ENCODE data around the gene NFIX.

The NFIX gene

GRCh38 chr19:13078897-13079541 is 83.7 kb downstream of the NFIX start:
- FAIRE-seq (no peak), DNase-seq (ENCODE audit: insufficient read length, low spot score) (no peak)
- no peak for TF ChIP-seq POLR2A (IDR thresholded peaks at IDR 0.05; ENCODE audit: low read depth, low read length)

- DNase-seq (ENCODE audit: insufficient read length, low spot score) (no peak), FAIRE-seq (no peak)
Measured at GRCh38 chr19:13079542-13079986, 84.3 kb downstream of the NFIX start.

GRCh38 chr19:13082192-13083007 is 87.1 kb downstream of the NFIX start:
- no peak for TF ChIP-seq POLR2A (IDR thresholded peaks at IDR 0.05; ENCODE audit: low read depth, low read length)
- DNase-seq (ENCODE audit: insufficient read length, low spot score) (no peak), FAIRE-seq (no peak)

More at GRCh38 chr19:13079542-13079986, 84.3 kb downstream of the NFIX start:
- no peak for TF ChIP-seq POLR2A (IDR thresholded peaks at IDR 0.05; ENCODE audit: low read depth, low read length)

GRCh38 chr19:13083008-13083404 is 87.7 kb downstream of the NFIX start:
- FAIRE-seq (no peak), DNase-seq (ENCODE audit: insufficient read length, low spot score) (no peak)
- TF ChIP-seq POLR2A (IDR thresholded peaks at IDR 0.05; ENCODE audit: low read depth, low read length), result no peak

GRCh38 chr19:13083627-13084026 is 88.4 kb downstream of the NFIX start:
- no peak for FAIRE-seq
- no peak for TF ChIP-seq POLR2A (IDR thresholded peaks at IDR 0.05; ENCODE audit: low read depth, low read length)
- DNase-seq (ENCODE audit: insufficient read length, low spot score), result no peak

- FAIRE-seq, result no peak
- DNase-seq (ENCODE audit: insufficient read length, low spot score), result no peak
- TF ChIP-seq POLR2A (IDR thresholded peaks at IDR 0.05; ENCODE audit: low read depth, low read length), result no peak
Measured at GRCh38 chr19:13085666-13086065, 90.4 kb downstream of the NFIX start.

- DNase-seq (ENCODE audit: insufficient read length, low spot score) (no peak), FAIRE-seq (no peak)
- no peak for TF ChIP-seq POLR2A (IDR thresholded peaks at IDR 0.05; ENCODE audit: low read depth, low read length)
Measured at GRCh38 chr19:13086341-13086740, 91.1 kb downstream of the NFIX start.

GRCh38 chr19:13087295-13087694 is 92.0 kb downstream of the NFIX start:
- DNase-seq (ENCODE audit: insufficient read length, low spot score) (no peak), FAIRE-seq (no peak)
- TF ChIP-seq POLR2A (IDR thresholded peaks at IDR 0.05; ENCODE audit: low read depth, low read length), result no peak

GRCh38 chr19:13087795-13088537 is 92.7 kb downstream of the NFIX start:
- no peak for FAIRE-seq
- no peak for DNase-seq (ENCODE audit: insufficient read length, low spot score)

GRCh38 chr19:13089139-13089856 is 94.0 kb downstream of the NFIX start:
- TF ChIP-seq POLR2A (IDR thresholded peaks at IDR 0.05; ENCODE audit: low read depth, low read length), result no peak
- DNase-seq (ENCODE audit: insufficient read length, low spot score) (peak; percentile 70), FAIRE-seq (no peak)

More at GRCh38 chr19:13087795-13088537, 92.7 kb downstream of the NFIX start:
- TF ChIP-seq POLR2A (IDR thresholded peaks at IDR 0.05; ENCODE audit: low read depth, low read length), result no peak

GRCh38 chr19:13089857-13090507 is 94.7 kb downstream of the NFIX start:
- no peak for TF ChIP-seq POLR2A (IDR thresholded peaks at IDR 0.05; ENCODE audit: low read depth, low read length)
- DNase-seq (ENCODE audit: insufficient read length, low spot score) (no peak), FAIRE-seq (no peak)

- DNase-seq (ENCODE audit: insufficient read length, low spot score) (no peak), FAIRE-seq (no peak)
- TF ChIP-seq POLR2A (IDR thresholded peaks at IDR 0.05; ENCODE audit: low read depth, low read length), result no peak
Measured at GRCh38 chr19:13090511-13091231, 95.4 kb downstream of the NFIX start.
